Fibroblast of the aortic adventitia (primary cell): ENCODE results near the gene KLHL3. TPM values are rescaled to one million over a fixed set of nuclear protein-coding genes. Genes with fewer than 3 reads are reported as not detected.
A peak's percentile ranks its signal among the peaks of the same experiment; 100 is the strongest.

ENCODE experiments used
- DNase-seq: peaks from one replicate; pipeline ENCODE4 v3.0.0-alpha.2; 2010; ENCODE audit warnings: low read depth
- H3K4me3 ChIP-seq: 2 replicates; pipeline ENCODE4 v1.5.1; 2011; ENCODE audit warnings: low read depth, mild to moderate bottlenecking, control low read depth, low read length, moderate library complexity
- CTCF ChIP-seq: IDR thresholded peaks from 2 replicates; pipeline ENCODE4 v1.5.1; 2011; ENCODE audit warnings: mild to moderate bottlenecking, low read length, control low read depth, inconsistent platforms; ENCODE audit not compliant: insufficient read depth
- total RNA-seq: library from RNA; depleted of rRNA; stranded (reverse); fragments of >200 nt; gene quantifications from 2 replicates; pipeline ENCODE4 v1.2.3, GENCODE V29; 2012; ENCODE audit warnings: low replicate concordance

Gene KLHL3
- total RNA-seq, 1 donor, result 1.3 TPM

- no peak for TF ChIP-seq CTCF
- no peak for DNase-seq
- no peak overlapping the region for H3K4me3 ChIP-seq
These were observed 137.5 kb downstream of the KLHL3 start for GRCh38 chr5:137598399-137598798.

DNA sequence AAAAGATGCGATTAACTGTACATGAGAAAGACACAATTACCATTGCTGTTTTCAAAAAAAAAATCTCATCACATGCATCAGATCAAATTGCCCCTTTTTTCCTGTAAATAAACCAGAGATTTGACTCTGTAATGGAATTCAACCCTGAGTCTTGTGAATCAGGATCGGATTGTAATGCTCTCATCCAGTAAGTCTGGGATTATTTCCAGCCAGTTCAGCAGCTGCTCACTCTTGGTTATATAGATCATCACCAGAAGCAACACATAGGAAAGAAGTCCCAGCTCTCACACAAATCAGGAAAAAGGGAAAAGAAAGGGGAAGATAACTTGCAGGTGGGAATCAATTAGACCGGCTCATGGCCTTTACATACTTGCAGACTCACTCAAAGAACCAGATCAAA, 138.9 kb downstream of the KLHL3 start:
- DNase-seq, result no peak
- H3K4me3 ChIP-seq, result no peak overlapping the region
- TF ChIP-seq CTCF, result no peak

GRCh38 chr5:137595396-137596079, 140.4 kb downstream of the KLHL3 start:
- DNase-seq, result no peak
- no peak for TF ChIP-seq CTCF
- no peak overlapping the region for H3K4me3 ChIP-seq

- no peak for TF ChIP-seq CTCF
- peak; percentile 12 for DNase-seq
- no peak overlapping the region for H3K4me3 ChIP-seq
These were observed 141.2 kb downstream of the KLHL3 start for GRCh38 chr5:137594717-137595116.

GRCh38 chr5:137592317-137592716, 143.6 kb downstream of the KLHL3 start:
- no peak for DNase-seq
- H3K4me3 ChIP-seq, result no peak overlapping the region
- TF ChIP-seq CTCF, result no peak

DNA sequence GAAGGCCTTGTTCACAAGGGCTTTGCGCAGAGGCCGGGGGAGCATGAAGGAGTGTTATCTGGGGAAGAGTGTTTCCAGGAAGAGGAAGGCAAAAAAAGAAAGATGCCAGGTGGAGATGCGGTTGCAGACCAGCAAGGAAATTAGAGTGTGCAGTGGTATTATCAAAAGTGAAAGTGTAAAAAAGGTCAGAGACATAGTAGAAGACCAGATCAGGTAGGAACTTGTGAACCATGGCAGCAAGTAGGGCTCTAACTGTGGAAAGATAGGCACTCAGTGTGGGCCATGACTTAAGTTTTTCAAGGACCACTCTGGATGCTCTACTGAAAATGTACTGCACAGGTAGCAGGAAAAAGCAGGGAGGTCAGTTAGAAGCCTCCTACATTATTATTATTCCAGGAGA, 146.7 kb downstream of the KLHL3 start:
- no peak for DNase-seq
- TF ChIP-seq CTCF, result no peak
- no peak overlapping the region for H3K4me3 ChIP-seq

- DNase-seq, result no peak
- H3K4me3 ChIP-seq, result no peak overlapping the region
- TF ChIP-seq CTCF, result no peak
These were observed 148.0 kb downstream of the KLHL3 start for GRCh38 chr5:137587919-137588318.
